NCI-H2081 treated with DMSO at 0.1 percent for 48 hours (cell line): ENCODE data around the gene GORASP2.

Experiments used
- DNase-seq: peaks from one replicate; lab custom pipeline; 2025; lab: John Stamatoyannopoulos, UW

The GORASP2 gene

GRCh38 chr2:170999654-171000053 is 70.6 kb downstream of the GORASP2 start:
- no peak for DNase-seq

GRCh38 chr2:171004363-171004762 is 75.3 kb downstream of the GORASP2 start:
- no peak for DNase-seq

GRCh38 chr2:171004833-171005232 is 75.8 kb downstream of the GORASP2 start:
- DNase-seq: no peak

GRCh38 chr2:171008550-171009205 is 79.6 kb downstream of the GORASP2 start:
- no peak for DNase-seq

- DNase-seq: no peak
These were observed 80.3 kb downstream of the GORASP2 start for GRCh38 chr2:171009386-171009785.

GRCh38 chr2:171013851-171014250 is 84.8 kb downstream of the GORASP2 start:
- no peak for DNase-seq

GRCh38 chr2:171016125-171016524 is 87.1 kb downstream of the GORASP2 start:
- DNase-seq: no peak
